D341Med (cell line): Measurements from ENCODE around the gene PDE8A.
"Not testable (repeated sequence)": the region's sequence is repeated elsewhere in the genome, so short reads cannot be mapped to it uniquely, and the experiment has no call there.

Experiments
- DNase-seq: peaks from one replicate; pipeline ENCODE4 v3.0.0; 2012; ENCODE audit warnings: low spot score

The PDE8A gene

GRCh38 chr15:85133709-85134108 lies 152.1 kb downstream of the PDE8A start:
- no peak for DNase-seq

GRCh38 chr15:85137489-85138168 lies 156.0 kb downstream of the PDE8A start:
- DNase-seq: peak; percentile 85

- DNase-seq: no peak
These were observed 157.7 kb downstream of the PDE8A start for GRCh38 chr15:85139391-85139790.

- DNase-seq: no peak
These were observed 160.1 kb downstream of the PDE8A start for GRCh38 chr15:85141726-85142125.

GRCh38 chr15:85142312-85142711 lies 160.7 kb downstream of the PDE8A start:
- DNase-seq: no peak

GRCh38 chr15:85149465-85150129 lies 167.9 kb downstream of the PDE8A start:
- no peak for DNase-seq

GRCh38 chr15:85150130-85150480 lies 168.4 kb downstream of the PDE8A start:
- no peak for DNase-seq

- DNase-seq: no peak
These were observed 169.5 kb downstream of the PDE8A start for GRCh38 chr15:85151145-85151544.

GRCh38 chr15:85151861-85152260 lies 170.2 kb downstream of the PDE8A start:
- DNase-seq: no peak

GRCh38 chr15:85154061-85154460 lies 172.4 kb downstream of the PDE8A start:
- no peak for DNase-seq

GRCh38 chr15:85155360-85155759 lies 173.7 kb downstream of the PDE8A start:
- no peak for DNase-seq

- no peak for DNase-seq
These were observed 174.2 kb downstream of the PDE8A start for GRCh38 chr15:85155857-85156256.

- DNase-seq: no peak
These were observed 175.7 kb downstream of the PDE8A start for GRCh38 chr15:85157344-85157743.

GRCh38 chr15:85162237-85162636 lies 180.6 kb downstream of the PDE8A start:
- no peak for DNase-seq

- DNase-seq: no peak
These were observed 183.3 kb downstream of the PDE8A start for GRCh38 chr15:85164841-85165466.

GRCh38 chr15:85167568-85167967 lies 185.9 kb downstream of the PDE8A start:
- no peak for DNase-seq

GRCh38 chr15:85168642-85169173 lies 187.1 kb downstream of the PDE8A start:
- DNase-seq: peak; percentile 62

- DNase-seq: no peak
These were observed 190.1 kb downstream of the PDE8A start for GRCh38 chr15:85171736-85172135.

- DNase-seq: no peak
These were observed 191.3 kb downstream of the PDE8A start for GRCh38 chr15:85172846-85173490.

GRCh38 chr15:85173630-85174029 lies 192.0 kb downstream of the PDE8A start:
- not testable (repeated sequence) for DNase-seq

- no peak for DNase-seq
These were observed 192.9 kb downstream of the PDE8A start for GRCh38 chr15:85174521-85174920.

GRCh38 chr15:85177042-85177515 lies 195.4 kb downstream of the PDE8A start:
- peak; percentile 69 for DNase-seq

- no peak for DNase-seq
These were observed 196.7 kb downstream of the PDE8A start for GRCh38 chr15:85178308-85178707.
